ENCODE data around the gene RABIF.

GRCh38 chr1:202935844-202936243 is 46.9 kb upstream of the RABIF start:
- no peak for TF ChIP-seq CTCF (IDR thresholded peaks at IDR 0.05)
- no peak for TF ChIP-seq POLR2A (IDR thresholded peaks at IDR 0.05)
